CD4-positive, alpha-beta T cell treated with Interferon gamma for 1 hour (primary cell): ENCODE measurements around the gene MLST8.

Experiments used
- DNase-seq: peaks from one replicate; pipeline ENCODE4 v3.0.0-alpha.2; 2020

MLST8 gene

DNA sequence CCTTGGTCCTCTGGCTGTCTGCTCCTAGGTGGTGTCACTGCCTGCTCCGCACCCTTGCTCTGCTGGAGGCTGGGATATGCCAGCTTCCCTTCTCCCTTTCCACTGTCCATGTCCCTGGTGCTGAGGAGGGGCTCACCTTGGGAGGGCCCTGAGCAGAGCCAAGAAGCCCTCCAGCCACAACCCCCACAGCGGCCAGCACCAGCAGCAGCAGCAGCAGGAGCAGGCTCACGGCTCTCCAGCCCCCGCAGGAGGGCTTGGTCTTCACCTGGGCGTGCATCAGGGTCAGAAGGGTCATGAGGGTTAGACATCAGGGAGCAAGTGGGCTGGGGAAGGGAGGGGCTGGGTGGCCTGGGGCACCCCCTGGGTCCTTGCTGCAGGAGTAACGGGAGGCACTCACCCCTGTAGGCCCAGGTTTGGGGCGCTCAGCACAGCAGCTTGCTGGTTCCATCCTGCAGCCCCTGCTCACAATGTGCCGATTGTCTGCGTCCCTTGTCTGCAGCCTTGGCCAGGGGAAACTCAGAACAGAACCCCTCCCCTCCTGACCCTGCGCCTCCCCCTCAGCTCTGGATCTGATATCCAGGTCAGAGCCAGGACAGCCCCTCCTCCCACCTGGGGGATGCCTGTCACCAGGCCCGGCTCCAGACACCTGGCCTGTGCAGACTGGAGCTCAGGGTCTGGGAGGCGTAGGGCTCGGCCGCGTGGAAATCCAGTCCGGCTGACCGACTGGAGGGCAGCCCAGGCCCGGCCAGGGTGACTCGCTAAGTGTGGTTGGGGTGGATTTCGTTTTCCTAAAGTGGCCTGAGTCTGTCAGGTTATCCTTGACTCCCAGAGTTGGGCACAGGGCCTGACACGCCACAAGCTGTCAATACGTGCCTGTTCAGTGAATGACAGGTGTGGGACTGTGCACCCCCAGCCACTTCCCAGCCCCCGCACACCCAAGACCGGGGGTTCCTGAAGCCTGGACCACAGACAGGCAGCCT, 5.4 kb downstream of the MLST8 start, which contains the start of gene BRICD5:
Gene BRICD5 (minus strand): TSS at position 478 of the 980 bp plus-strand sequence. CDS start 30 bp downstream, at position 448.
- DNase-seq, result no peak

DNA sequence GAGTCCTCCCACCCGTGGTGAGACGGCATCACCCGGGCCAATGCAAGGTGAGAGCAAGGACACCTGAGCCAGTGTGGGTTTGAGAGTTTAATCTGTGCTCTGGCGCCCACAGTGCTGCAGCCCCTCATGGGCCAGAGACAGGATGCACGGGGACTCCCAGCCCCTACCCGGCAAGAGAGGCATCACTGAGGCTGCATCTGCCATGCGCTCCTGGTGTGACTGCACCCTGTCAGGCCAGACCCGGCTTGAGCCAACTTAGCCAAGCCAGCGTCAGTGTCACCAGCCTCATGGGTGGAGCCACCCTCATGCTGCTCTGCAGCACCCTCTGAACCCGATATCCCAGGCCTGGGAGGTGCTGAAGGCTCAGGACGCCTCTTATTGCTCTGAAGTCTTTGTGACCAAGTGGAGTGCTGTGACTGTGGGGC, 6.7 kb downstream of the MLST8 start:
- no peak for DNase-seq

DNA sequence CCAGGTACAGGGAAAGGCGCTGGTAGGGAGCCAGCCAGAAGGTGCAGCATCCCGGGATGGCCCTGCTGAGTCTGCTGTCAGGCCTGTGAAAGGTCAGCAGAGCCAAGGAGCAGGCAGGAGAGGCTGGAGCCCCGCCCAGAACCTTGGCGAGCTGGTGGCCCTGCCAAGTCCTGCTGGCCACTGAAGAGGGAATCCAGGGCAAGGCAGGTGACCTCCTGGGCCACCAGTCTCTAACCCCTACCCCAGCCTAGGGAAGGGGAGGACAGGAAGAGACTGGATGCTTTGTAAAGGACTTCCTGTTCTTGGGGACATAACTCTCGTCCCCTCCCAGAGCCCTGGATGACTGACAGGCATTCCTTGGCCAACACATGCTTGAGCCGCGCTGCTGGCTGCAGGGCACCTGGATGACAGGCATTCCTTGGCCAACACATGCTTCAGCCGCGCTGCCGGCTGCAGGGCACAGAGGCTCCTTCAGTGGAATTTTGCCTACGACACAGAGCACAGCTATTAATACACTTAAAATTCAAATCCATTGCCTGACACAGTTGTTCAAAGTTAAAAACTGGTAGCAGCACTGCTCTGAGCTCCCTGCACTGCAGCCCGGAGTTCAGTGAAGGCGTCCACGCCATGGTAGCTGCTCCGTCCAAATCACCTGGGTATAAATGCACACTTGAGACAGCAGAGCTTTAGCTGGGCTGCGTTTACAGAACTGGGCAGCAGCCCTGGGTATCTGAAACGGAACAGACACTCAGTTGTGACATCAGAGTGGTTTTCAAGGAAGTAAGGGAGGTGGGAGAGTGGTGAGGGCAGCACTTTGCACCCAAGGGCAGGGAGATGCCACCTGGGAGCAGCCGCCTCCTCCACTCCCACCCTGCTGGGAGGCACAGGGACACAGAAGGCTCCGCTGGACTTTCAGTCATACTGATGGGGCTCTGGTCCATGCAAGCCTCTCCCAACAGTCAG, 7.4 kb downstream of the MLST8 start:
- no peak for DNase-seq

DNA sequence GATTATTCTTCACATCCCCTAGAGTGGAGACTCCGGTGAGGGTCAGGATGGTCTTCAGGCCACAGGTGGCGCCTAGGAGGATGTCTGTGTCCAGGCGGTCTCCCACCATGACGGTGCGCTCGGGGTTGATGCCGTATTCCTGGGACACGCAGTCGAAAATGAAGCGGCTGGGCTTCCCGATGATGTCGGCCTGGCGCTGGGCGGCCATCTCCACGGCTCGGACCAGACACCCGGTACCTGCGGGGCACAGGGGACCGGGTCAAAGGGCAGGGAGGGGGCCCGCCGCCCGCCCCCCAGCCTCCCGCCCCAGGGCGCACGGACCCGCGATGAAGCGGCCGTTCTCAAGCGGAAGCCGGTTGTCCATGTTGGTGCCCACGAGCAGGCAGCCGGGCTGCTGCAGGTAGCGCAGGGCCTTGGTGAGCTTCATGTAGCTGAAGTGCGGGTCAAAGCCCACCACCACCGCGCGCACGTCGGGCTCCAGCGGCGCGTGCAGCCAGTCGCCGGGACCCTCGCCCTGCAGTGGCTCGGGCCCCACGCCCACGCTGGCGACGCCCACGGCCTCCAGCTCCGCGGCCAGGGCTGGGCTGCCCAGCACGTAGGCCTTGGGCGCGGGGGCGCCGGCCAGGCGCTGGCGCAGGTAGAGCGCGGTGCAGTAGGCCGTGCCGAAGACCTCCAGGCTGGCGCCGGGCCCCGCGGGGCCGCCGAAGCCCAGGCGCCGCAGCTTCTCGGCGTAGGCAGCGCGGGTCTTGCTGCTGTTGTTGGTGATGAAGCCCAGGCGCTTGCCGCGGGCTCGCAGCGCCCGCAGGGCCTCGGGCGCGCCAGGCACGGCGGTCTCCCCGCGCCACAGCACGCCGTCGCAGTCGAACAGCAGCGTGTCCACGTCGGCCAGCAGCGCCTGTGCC, 8.8 kb downstream of the MLST8 start:
- DNase-seq, result no peak

DNA sequence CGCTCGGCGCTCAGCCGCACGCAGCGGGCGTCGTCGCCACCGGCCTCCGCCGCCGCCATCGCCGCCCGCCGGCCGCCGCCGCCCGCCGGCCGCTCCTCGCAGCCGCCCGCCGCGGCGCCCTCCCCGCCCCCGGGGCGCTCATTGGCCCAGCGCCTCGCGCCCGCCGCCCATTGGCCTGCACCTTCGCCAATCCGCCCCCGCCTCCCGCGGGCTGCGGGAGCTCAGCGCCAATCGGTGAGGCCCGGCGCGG, 9.4 kb downstream of the MLST8 start, which contains the start of gene PGP:
Gene PGP (minus strand): TSS at position 122 of the 250 bp plus-strand sequence. CDS start 63 bp downstream, at position 59.
- DNase-seq, result no peak

GRCh38 chr16:2216330-2216729, 11.1 kb downstream of the MLST8 start:
- no peak for DNase-seq

- peak; percentile 100 for DNase-seq
These were observed 18.1 kb downstream of the MLST8 start, which contains the start of gene E4F1 for GRCh38 chr16:2223221-2223941. TSS of gene E4F1 (plus strand) at chr16:2223591. CDS start at chr16:2223614, 23 bp downstream.

DNA sequence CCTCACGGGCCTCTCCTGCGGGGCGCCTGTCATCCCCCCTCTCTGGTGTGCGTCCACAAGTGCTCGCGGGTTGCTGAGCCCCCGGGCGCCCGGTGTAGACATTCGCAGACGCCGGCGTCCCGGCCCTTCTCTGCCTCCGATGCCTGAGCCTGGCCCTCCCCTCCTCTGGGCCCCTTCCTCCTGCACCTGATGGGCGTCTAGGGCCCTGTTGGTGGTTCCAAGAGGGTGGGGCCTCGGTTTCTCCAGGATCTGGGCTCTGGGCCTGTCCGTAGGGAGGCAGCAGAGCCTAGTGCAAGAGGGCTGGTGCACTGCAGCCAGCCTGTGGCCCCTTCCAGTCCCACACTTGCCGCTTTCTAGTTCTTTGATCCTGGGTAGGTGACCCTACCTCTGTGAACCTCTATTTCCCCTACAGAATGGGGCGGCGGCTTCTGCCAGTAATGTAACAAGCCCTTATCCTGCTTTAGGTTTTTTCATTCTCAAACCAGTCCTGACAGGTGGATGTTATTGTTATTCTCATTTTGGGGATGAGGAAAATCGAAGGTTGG, 18.8 kb downstream of the MLST8 start:
- no peak for DNase-seq

DNA sequence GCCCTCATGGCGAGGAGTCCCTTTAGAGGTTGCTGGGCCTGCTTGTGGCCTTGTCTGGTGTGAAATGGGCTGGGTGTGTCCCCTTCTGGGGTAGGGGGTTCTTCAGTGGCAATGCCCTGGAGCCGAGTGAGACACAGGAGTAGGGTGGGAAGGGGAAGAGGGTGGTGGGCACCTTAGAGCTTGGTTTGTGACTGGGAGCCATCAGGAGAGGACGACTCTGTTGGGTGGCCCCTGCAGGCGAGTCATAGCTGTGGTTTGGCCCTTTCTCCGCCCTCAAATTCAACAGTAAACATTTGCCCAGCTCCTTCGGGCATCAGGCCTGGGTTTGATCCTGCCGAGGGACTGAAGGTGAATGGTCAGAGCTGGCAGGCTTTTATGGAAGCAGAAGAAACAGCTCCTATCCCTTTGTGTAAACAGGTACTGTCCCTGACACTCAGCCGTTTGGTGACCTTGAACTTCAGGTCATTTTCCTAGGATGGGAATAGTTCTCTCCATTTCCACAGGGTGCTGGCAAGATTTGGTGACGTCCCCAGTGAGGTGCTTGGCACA, 21.1 kb downstream of the MLST8 start:
- DNase-seq, result no peak

DNA sequence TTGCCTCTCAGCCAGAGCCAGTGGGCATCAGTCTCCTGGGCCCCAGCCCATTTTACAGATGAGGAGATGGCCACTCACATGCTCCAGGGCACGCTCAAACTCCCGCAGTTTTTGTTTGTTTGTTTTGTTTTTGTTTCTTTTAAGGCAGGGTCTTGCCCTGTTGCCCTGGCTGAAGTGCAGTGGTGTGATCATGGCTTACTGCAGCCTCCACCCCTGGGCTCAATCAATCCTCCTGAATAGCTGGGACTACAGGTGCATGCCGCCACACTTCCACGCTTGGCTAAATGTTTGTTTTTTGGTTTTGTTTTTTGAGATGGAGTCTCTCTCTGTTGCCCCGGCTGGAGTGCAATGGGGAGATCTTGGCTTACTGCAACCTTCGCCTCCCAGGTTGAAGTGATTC, 21.7 kb downstream of the MLST8 start:
- no peak for DNase-seq

GRCh38 chr16:2228161-2228824, 23.0 kb downstream of the MLST8 start:
- no peak for DNase-seq

GRCh38 chr16:2229091-2229490, 23.8 kb downstream of the MLST8 start:
- DNase-seq, result no peak

DNA sequence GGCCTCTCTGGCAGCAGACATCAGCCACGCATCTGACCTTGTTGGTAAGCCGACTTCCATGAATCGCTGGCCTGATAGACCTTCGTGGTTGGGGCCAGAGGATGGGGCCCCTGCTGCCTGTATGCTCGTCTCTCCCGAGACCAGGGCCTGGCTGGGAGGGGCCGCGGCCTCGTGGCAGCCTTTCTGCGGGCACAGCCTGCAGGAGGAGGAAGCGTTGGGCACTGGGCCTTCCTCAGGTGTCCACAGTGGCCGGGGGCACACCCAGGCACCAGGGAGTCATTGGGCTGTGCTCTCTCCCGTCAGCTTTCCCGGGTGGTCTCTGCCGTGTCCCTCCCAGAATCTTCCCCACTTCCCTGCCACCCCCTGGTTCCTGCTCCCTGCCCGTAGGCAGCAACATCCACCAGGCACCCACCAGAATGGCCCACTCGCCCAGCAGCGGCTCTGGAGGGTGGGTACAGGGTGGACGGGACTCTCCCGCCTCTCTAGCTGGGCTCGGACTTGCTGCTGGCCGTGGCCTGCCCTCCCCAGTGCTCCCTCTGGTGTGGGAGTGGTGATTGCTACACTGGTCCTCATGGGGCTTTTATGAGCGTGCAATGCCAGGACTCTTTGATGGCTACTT, 24.5 kb downstream of the MLST8 start:
- no peak for DNase-seq

- no peak for DNase-seq
These were observed 25.1 kb downstream of the MLST8 start for GRCh38 chr16:2230376-2230775.

DNA sequence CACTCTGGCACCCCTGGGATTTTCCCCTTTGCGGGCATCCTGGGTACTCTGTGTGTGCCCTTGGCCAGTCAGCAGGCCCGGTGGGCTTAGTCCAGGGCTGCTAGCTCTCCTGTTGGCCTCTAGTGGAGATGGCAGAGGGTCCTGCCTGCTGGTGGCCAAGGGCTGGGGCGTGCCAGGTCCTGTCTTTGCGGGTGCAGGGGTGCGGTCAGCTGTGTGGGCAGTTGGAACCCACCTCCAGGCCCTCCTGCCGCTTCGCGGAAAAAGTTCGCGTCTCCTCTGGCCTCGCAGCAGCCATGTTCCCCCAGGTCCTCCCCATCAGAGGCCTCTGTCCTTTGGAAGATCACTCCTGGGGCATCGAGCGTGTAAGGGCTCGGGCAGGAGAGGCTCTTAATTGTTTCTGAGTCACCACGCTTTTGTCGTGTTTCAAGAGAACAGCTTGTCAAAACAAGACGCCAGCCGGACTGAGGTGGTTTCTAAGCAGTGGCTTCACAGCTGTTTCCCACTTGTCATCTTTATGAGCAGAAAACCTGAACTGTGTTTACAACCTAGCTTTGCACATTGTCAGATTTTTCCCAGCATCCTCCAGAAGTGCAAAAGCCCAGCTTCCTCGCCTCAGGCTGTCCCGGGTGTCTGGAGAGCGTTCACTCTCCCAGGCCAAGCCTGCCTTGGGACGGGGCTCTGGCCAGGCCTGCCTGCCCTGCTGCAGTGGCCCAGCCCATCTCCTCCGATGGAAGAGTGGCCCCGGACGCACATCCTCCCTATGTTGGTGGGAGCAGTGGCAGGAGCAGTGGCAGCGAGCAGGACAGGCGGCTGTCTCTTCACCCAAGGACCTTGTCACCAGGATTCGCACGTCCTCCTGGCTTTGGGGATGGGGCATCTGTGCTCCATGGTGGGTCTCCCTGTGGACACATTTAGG, 26.0 kb downstream of the MLST8 start:
- DNase-seq, result no peak

GRCh38 chr16:2232094-2232990, 27.1 kb downstream of the MLST8 start:
- DNase-seq, result no peak

DNA sequence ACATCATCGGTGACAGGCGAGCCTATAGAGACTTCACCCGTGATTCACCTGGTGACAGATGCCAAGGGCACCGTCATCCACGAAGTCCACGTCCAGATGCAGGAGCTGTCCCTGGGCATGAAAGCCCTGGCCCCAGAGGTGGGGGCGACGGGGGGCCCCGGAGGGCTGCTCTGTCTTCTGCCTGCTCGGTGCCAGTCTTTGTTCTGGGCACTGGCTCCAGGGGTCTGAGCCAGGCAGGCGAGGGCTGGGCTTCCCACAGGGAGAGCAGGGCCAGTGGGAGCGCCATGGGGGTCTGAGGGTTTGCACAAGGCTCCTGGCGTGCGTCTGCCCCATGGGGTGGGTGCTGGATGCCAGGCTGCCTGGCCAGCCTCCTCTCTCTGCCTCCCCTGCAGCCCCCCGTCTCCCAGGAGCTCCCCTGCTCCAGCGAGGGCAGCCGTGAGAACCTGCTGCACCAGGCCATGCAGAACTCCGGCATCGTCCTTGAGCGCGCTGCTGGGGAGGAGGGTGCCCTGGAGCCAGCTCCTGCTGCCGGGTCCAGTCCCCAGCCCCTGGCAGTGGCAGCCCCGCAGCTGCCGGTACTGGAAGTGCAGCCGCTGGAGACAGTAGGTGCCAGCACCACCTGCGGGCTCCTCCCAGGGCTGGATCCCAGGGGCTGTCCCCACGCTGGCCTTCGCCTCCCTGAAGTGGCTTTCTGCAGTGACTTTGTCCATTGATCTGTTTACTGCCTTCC, 28.0 kb downstream of the MLST8 start:
- DNase-seq, result no peak
